Endodermal cell (in vitro differentiated cells): ENCODE data around the gene LSAMP. TPM values are rescaled to one million over a fixed set of nuclear protein-coding genes. Genes with fewer than 3 reads are reported as not detected.

ENCODE experiments used
- DNase-seq: peaks from one replicate; pipeline ENCODE4 v3.0.0-alpha.2; 2017
- H3K27ac ChIP-seq: 2 replicates; pipeline ENCODE4 v1.5.1; 2013; ENCODE audit warnings: mild to moderate bottlenecking, low read depth, low read length, moderate library complexity
- H3K27me3 ChIP-seq: 2 replicates; pipeline ENCODE4 v1.6.1; 2013; ENCODE audit warnings: mild to moderate bottlenecking, low read length, moderate library complexity; ENCODE audit not compliant: insufficient read depth, control insufficient read depth, poor library complexity, severe bottlenecking
- H3K36me3 ChIP-seq: 2 replicates; pipeline ENCODE4 v1.7.0; 2013; ENCODE audit warnings: mild to moderate bottlenecking, low read length, moderate library complexity; ENCODE audit not compliant: control insufficient read depth, insufficient read depth
- H3K4me1 ChIP-seq: one replicate; pipeline ENCODE4 v1.7.0; 2013; ENCODE audit warnings: low read length; ENCODE audit not compliant: control insufficient read depth, insufficient read depth
- H3K4me3 ChIP-seq: 2 replicates; pipeline ENCODE4 v1.5.1; 2013; ENCODE audit warnings: mild to moderate bottlenecking, low read length, moderate library complexity
- H3K9ac ChIP-seq: 2 replicates; pipeline ENCODE4 v1.6.1; 2013; ENCODE audit warnings: mild to moderate bottlenecking, low read length, moderate library complexity; ENCODE audit not compliant: poor library complexity, severe bottlenecking; ENCODE audit errors: extremely low read depth
- H3K9me3 ChIP-seq: 2 replicates; pipeline ENCODE4 v1.6.1; 2013; ENCODE audit warnings: mild to moderate bottlenecking, low read length, moderate library complexity; ENCODE audit not compliant: control insufficient read depth
- H3K27ac Mint-ChIP-seq: 2 replicates; pipeline ENCODE4 v1.8.0; 2020; ENCODE audit warnings: mixed read lengths
- H3K27me3 Mint-ChIP-seq: 2 replicates; pipeline ENCODE4 v1.8.0; 2021; ENCODE audit warnings: mild to moderate bottlenecking, mixed read lengths; ENCODE audit not compliant: insufficient read depth
- H3K36me3 Mint-ChIP-seq: 2 replicates; pipeline ENCODE4 v1.8.0; 2020; ENCODE audit warnings: low read depth, mixed read lengths
- H3K4me1 Mint-ChIP-seq: 2 replicates; pipeline ENCODE4 v1.8.0; 2020; ENCODE audit warnings: mixed read lengths
- H3K4me3 Mint-ChIP-seq: 2 replicates; pipeline ENCODE4 v1.8.0; 2020; ENCODE audit warnings: mild to moderate bottlenecking, moderate library complexity, mixed read lengths
- H3K9me3 Mint-ChIP-seq: 2 replicates; pipeline ENCODE4 v1.8.0; 2020; ENCODE audit warnings: mild to moderate bottlenecking, mixed read lengths
- WGBS, 2 experiments: methylation state at CpG; one replicate each; pipeline versions ENCODE4 v1.1.5 to v1.1.7; 2013; ENCODE audit warnings: missing lambda C conversion rate in 2 of 2, mixed read lengths in 1 of 2; ENCODE audit not compliant: insufficient coverage in 1 of 2, insufficient read length in 1 of 2; 5-methylcytosine and 5-hydroxymethylcytosine counted together
- total RNA-seq, 2 donors: library from RNA; stranded (reverse); fragmentation: NEBNext Ultra II Directional in 1 of 2; extraction: Animal tissue kit (Norgen Biotek cat#: 25700) in 1 of 2; gene quantifications; 2 replicates in 1 of 2; 3 replicates in 1 of 2; pipeline ENCODE4 v1.2.1, GENCODE V29; 2021
- TF ChIP-seq, protein P1 (sequence below): fragments of 200-600 bp; sonication (generic); conservative IDR thresholded peaks from 2 replicates; pipeline ENCODE4 v1.5.0; 2021; ENCODE audit warnings: antibody characterized with exemption, mild to moderate bottlenecking

LSAMP gene
- total RNA-seq, 2 donors from 2014 or later: 4.4 to 10.2 TPM

DNA sequence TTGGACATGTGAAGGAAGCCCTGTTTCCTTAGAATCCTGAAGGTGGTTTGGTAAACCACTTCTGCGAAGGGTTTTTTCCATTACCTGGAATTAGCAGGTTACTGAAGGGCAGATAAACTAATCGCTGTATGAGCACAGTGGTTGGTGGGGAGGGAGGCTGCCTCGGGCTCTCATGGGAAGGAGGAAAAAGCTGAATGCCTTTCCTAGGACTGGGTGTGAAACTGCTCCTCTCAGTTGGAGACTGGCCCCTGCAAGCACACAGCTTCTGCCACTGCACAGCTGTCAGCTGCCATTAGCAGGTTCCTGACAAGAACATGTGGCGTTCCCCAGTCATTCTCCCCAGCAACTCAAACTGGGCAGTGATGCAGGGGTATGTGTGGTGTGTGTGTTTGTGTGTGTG is 445.7 kb downstream of the LSAMP start:
- no peak overlapping the region for H3K4me3 ChIP-seq
- Mint-ChIP-seq H3K4me3 (no peak overlapping the region), H3K4me1 (peaks cover 41% of the 10 kb centered on the region), H3K27me3 (no peaks in the 10 kb centered on the region), H3K27ac (peak overlapping the region; percentile 23), H3K9me3 (no peaks in the 10 kb centered on the region), H3K36me3 (no peaks in the 10 kb centered on the region)
- H3K9me3 ChIP-seq: no peaks in the 10 kb centered on the region
- H3K27me3 ChIP-seq: no peaks in the 10 kb centered on the region
- TF ChIP-seq, protein P1, sequence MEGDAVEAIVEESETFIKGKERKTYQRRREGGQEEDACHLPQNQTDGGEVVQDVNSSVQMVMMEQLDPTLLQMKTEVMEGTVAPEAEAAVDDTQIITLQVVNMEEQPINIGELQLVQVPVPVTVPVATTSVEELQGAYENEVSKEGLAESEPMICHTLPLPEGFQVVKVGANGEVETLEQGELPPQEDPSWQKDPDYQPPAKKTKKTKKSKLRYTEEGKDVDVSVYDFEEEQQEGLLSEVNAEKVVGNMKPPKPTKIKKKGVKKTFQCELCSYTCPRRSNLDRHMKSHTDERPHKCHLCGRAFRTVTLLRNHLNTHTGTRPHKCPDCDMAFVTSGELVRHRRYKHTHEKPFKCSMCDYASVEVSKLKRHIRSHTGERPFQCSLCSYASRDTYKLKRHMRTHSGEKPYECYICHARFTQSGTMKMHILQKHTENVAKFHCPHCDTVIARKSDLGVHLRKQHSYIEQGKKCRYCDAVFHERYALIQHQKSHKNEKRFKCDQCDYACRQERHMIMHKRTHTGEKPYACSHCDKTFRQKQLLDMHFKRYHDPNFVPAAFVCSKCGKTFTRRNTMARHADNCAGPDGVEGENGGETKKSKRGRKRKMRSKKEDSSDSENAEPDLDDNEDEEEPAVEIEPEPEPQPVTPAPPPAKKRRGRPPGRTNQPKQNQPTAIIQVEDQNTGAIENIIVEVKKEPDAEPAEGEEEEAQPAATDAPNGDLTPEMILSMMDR: no peak
- no peak overlapping the region for H3K9ac ChIP-seq
- 44 to 57% methylated on average over 2 to 4 of the region's 4 CpGs for WGBS, 2 experiments
- H3K4me1 ChIP-seq: peaks cover 6% of the 10 kb centered on the region
- DNase-seq: peak; percentile 79
- H3K27ac ChIP-seq: peak overlapping the region; percentile 69
- no peaks in the 10 kb centered on the region for H3K36me3 ChIP-seq

DNA sequence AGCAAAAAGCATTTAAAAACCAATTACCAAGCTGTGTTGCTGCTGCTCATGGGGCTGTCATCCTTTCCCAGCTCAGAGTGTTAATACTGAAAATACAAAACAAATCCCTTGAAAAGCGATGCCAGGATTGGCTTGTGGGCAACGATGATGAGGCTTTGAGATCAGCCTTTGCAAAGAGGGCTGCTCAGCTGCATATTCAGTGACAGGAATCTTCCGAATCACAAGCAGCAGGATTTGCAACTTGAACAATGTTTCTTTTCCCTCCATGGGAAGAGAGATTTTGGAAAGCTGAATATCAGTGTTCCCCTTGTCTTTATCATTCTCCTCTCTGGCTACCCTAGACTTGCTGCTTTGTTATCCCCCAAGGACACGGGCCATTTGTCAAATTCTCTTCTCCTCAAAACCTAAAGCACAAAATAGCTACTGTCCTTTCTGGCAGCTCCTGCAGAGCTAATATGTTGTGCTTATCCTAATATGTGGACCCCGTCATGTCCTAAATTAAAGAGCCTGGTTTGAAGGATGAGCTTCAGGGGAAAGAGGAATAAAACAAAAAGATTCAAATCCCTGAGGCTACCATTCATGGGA is 446.2 kb downstream of the LSAMP start:
- Histone ChIP-seq H3K4me1 (peaks cover 6% of the 10 kb centered on the region), H3K9ac (no peak overlapping the region), H3K27ac (peak overlapping the region; percentile 69), H3K4me3 (no peak overlapping the region), H3K36me3 (no peaks in the 10 kb centered on the region), H3K27me3 (no peaks in the 10 kb centered on the region), H3K9me3 (no peaks in the 10 kb centered on the region)
- Mint-ChIP-seq H3K4me3 (no peak overlapping the region), H3K27me3 (no peaks in the 10 kb centered on the region), H3K4me1 (peaks cover 42% of the 10 kb centered on the region), H3K36me3 (no peaks in the 10 kb centered on the region), H3K9me3 (no peaks in the 10 kb centered on the region), H3K27ac (peak overlapping the region; percentile 50)
- no peak for DNase-seq
- TF ChIP-seq, protein P1: no peak
- 71 to 73% methylated on average over 3 to 5 of the region's 5 CpGs for WGBS, 2 experiments

DNA sequence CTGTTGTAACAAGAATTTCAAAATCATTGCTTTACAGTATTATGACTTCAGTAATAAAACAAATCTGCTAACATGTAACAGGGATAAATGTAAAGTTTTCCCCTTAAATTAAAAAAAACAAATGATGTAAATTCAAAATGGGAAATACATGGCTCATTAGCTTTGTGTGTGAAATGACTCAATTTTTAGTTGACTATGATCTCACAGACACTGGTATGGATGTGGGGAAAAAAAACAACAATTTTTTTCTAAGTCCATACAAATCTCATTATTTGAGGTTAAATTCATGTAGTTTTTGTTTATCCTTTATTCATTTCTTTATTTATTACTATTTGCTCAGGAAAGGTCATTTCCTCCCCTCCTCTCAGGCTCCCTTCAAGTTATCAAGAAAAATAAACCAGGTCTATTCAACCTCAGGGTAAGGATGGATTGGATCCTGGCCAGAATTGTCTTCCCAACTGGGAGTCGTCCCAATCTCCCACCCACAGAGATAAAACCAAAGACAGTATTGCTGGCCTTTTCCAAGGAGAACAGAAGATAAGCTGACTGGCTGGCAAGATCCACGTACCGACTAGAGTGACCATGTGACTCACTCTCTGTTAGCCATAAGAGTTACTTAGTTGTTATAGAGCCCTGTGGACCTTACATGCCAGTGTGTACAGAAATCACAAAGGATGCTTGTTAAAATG is 448.7 kb downstream of the LSAMP start:
- H3K4me1 ChIP-seq: peaks cover 6% of the 10 kb centered on the region
- no peaks in the 10 kb centered on the region for H3K36me3 ChIP-seq
- Mint-ChIP-seq H3K9me3 (no peaks in the 10 kb centered on the region), H3K4me1 (peaks cover 28% of the 10 kb centered on the region), H3K27me3 (no peaks in the 10 kb centered on the region), H3K27ac (no peak overlapping the region), H3K4me3 (no peak overlapping the region), H3K36me3 (no peaks in the 10 kb centered on the region)
- no peaks in the 10 kb centered on the region for H3K27me3 ChIP-seq
- H3K9ac ChIP-seq: no peak overlapping the region
- no peak overlapping the region for H3K27ac ChIP-seq
- H3K9me3 ChIP-seq: no peaks in the 10 kb centered on the region
- TF ChIP-seq, protein P1: no peak
- no peak for DNase-seq
- WGBS, 2 experiments: 77 to 83% methylated on average over 3 of the region's 3 CpGs
- H3K4me3 ChIP-seq: no peak overlapping the region
